ENCODE data around the gene NOSTRIN.

NOSTRIN gene

GRCh38 chr2:168797286-168797655, 5.2 kb upstream of the NOSTRIN start:
- TF ChIP-seq, protein P1, sequence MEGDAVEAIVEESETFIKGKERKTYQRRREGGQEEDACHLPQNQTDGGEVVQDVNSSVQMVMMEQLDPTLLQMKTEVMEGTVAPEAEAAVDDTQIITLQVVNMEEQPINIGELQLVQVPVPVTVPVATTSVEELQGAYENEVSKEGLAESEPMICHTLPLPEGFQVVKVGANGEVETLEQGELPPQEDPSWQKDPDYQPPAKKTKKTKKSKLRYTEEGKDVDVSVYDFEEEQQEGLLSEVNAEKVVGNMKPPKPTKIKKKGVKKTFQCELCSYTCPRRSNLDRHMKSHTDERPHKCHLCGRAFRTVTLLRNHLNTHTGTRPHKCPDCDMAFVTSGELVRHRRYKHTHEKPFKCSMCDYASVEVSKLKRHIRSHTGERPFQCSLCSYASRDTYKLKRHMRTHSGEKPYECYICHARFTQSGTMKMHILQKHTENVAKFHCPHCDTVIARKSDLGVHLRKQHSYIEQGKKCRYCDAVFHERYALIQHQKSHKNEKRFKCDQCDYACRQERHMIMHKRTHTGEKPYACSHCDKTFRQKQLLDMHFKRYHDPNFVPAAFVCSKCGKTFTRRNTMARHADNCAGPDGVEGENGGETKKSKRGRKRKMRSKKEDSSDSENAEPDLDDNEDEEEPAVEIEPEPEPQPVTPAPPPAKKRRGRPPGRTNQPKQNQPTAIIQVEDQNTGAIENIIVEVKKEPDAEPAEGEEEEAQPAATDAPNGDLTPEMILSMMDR (IDR thresholded peaks at IDR 0.05; ENCODE audit: low read depth, low read length), result no peak
- no peak for DNase-seq (ENCODE audit: low read depth in 2 of 2)
- no peak overlapping the region for H3K4me3 ChIP-seq (replicated peaks in 1 of 2; ENCODE audit: low read depth in 2 of 2, low read length in 2 of 2)

DNA sequence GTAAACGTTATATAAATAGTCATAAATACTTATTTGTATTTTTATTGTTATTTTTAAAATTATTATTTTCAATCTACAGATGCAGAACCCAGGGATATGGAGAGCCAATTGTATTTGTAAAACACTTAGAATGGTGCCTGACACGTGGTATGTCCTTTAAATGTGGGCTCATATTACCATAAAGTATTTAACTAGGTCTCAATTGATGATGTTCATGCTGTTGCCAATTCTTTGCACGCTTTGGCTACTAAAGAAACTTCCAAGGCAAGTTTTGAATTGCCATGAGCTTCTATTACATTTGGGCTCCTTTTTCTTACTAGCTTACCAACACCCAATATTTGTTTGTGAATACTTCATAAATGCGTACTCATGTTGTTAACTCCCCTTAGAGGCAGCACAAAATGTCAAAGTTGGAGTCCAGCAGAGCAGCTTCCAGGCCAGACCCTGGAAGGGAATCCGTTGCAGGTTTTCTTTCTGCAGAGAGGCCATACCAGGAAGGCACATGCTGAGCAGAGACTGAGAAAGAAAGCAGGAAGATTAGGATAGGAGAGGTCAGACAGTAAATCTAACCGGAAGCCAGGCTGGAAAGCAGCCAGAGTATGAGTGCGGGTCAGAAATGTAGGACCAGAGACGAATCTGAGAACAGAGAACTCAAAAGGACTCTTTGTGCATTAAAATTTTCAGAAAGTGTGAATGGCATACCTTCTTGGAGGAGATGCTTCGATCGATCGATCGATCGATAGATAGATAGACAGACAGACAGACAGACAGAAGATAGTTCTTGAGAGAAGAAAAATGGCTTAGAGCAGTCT, 4.2 kb upstream of the NOSTRIN start:
- H3K4me3 ChIP-seq (replicated peaks in 1 of 2; ENCODE audit: low read depth in 2 of 2, low read length in 2 of 2), result no peak overlapping the region
- peak in 1 of 2 donors; percentile 24 for DNase-seq (ENCODE audit: low read depth in 2 of 2)
- TF ChIP-seq, protein P1 (IDR thresholded peaks at IDR 0.05; ENCODE audit: low read depth, low read length), result no peak

DNA sequence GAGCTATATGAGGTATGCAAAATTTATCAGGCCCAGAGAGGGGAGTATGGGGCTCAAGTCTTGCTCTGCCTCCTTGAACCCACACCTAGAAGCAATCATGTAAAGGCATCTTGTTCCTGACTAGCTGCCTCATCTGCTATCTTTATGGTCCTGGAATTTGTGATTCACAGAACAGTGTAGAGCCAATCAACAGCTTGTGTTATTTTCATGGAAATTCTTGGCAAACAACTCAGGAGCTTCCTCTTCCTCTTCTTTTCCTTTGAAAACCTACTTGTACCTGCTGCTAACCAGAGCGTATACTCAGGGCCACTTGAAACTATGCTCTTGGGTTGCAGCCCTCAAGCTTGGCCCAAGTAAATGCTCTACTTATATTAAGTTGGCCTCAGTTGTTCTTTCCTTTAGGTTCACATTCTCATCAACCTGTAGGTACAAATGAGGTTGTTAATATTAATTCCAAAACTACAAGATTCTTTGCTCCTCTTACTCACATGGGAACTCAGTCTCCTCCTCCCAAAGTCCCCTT, 3.5 kb upstream of the NOSTRIN start:
- no peak for DNase-seq (ENCODE audit: low read depth in 2 of 2)
- TF ChIP-seq, protein P1 (IDR thresholded peaks at IDR 0.05; ENCODE audit: low read depth, low read length), result no peak
- H3K4me3 ChIP-seq (replicated peaks in 1 of 2; ENCODE audit: low read depth in 2 of 2, low read length in 2 of 2), result no peak overlapping the region

DNA sequence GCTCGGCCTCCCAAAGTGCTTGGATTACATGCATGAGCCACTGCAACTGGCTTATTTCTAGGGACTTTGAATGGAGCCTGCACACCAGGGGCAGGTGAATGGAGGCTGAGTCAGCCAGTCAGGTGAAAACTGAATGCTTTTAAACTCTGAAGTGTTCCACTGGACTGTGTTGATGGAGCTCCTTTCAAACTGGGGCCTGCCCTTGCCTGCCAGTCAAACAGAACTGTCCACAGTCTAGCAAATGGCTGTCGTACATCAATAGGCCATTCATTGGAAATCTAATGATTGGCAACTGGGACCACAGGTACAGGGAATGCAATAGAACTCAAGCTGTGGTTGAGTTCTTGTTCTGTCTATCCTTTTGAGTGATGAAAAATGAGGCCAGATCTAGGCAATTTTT, 966 bp upstream of the NOSTRIN start:
- DNase-seq (ENCODE audit: low read depth in 2 of 2), result no peak
- TF ChIP-seq, protein P1 (IDR thresholded peaks at IDR 0.05; ENCODE audit: low read depth, low read length), result no peak
- no peak overlapping the region for H3K4me3 ChIP-seq (replicated peaks in 1 of 2; ENCODE audit: low read depth in 2 of 2, low read length in 2 of 2)

GRCh38 chr2:168802859-168803725, 655 bp downstream of the NOSTRIN start:
- no peak overlapping the region for H3K4me3 ChIP-seq (replicated peaks in 1 of 2; ENCODE audit: low read depth in 2 of 2, low read length in 2 of 2)
- TF ChIP-seq, protein P1 (IDR thresholded peaks at IDR 0.05; ENCODE audit: low read depth, low read length), result no peak
- DNase-seq (ENCODE audit: low read depth in 2 of 2), result no peak

GRCh38 chr2:168804214-168804613, 1.8 kb downstream of the NOSTRIN start:
- no peak overlapping the region for H3K4me3 ChIP-seq (replicated peaks in 1 of 2; ENCODE audit: low read depth in 2 of 2, low read length in 2 of 2)
- TF ChIP-seq, protein P1 (IDR thresholded peaks at IDR 0.05; ENCODE audit: low read depth, low read length), result no peak
- no peak for DNase-seq (ENCODE audit: low read depth in 2 of 2)
